HK-2 (cell line): Measurements from ENCODE around the gene CST6.

Source experiments
- DNase-seq: peaks from one replicate; pipeline ENCODE4 v3.0.0-alpha.2; 2018; ENCODE audit not compliant: unreplicated experiment

Gene CST6

GRCh38 chr11:66011785-66012303 lies at the start of gene CST6:
TSS of gene CST6 (plus strand) at chr11:66012008. CDS start at chr11:66012045, 37 bp downstream.
- DNase-seq: no peak

- no peak for DNase-seq
Measured at GRCh38 chr11:65962141-65962564, 49.7 kb upstream of the CST6 start.

GRCh38 chr11:65964906-65965305 lies 46.9 kb upstream of the CST6 start:
- no peak for DNase-seq

- no peak for DNase-seq
Measured at GRCh38 chr11:65965986-65966762, 45.6 kb upstream of the CST6 start.

- no peak for DNase-seq
Measured at GRCh38 chr11:65967329-65967934, 44.4 kb upstream of the CST6 start.

- no peak for DNase-seq
Measured at GRCh38 chr11:65968600-65969482, 43.0 kb upstream of the CST6 start.

- no peak for DNase-seq
Measured at GRCh38 chr11:65972116-65972515, 39.7 kb upstream of the CST6 start.

GRCh38 chr11:65973439-65974110 lies 38.2 kb upstream of the CST6 start:
- DNase-seq: no peak

GRCh38 chr11:65975771-65976170 lies 36.0 kb upstream of the CST6 start:
- DNase-seq: no peak

- DNase-seq: no peak
Measured at GRCh38 chr11:65976216-65977176, 35.3 kb upstream of the CST6 start.

GRCh38 chr11:65977621-65978390 lies 34.0 kb upstream of the CST6 start:
- DNase-seq: no peak

- DNase-seq: no peak
Measured at GRCh38 chr11:65978391-65979238, 33.2 kb upstream of the CST6 start.

GRCh38 chr11:65979261-65979759 lies 32.5 kb upstream of the CST6 start:
- DNase-seq: no peak

GRCh38 chr11:65981101-65981740 lies 30.6 kb upstream of the CST6 start:
- no peak for DNase-seq

- no peak for DNase-seq
Measured at GRCh38 chr11:65981972-65982823, 29.6 kb upstream of the CST6 start.

GRCh38 chr11:65982824-65983588 lies 28.8 kb upstream of the CST6 start:
- no peak for DNase-seq
